ENCODE measurements around the gene ACSL3. TPM values are rescaled to one million over a fixed set of nuclear protein-coding genes. Genes with fewer than 3 reads are reported as not detected.
"Not testable (repeated sequence)": the region's sequence is repeated elsewhere in the genome, so short reads cannot be mapped to it uniquely, and the experiment has no call there.

The ACSL3 gene
- total RNA-seq, 1 donor from 2014 or later: 86.4 TPM

DNA sequence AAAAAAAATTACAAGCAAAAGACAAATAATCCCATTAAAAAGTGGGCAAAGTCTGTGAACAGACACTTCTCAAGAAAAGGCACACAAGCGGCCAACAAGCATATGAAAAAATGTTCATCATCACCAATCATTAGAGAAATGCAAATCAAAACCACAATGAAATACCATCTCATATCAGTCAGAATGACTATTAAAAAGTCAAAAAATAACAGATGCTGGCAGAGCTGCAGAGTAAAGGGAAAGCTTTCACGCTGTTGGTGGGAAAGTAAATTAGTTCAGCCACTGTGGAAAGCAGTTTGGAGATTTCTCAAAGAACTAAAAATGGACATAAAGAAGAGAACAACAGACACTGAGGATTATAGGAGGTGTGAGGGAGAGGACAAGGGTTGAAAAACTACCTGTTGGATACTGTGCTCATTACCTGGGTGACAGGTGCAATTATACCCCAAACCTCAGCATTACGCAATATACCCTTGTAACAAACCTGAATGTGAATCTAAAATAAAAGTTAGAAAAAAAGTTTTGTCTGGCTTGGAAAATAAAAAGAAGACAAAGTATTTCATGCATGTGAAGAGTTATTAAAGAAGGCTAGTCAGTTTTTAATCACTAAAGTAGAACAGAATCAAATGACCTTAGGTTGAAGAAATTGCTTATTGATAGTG lies 8.7 kb upstream of the ACSL3 start:
- no peak for DNase-seq (ENCODE audit: extremely low read depth, low read depth, low spot score)

DNA sequence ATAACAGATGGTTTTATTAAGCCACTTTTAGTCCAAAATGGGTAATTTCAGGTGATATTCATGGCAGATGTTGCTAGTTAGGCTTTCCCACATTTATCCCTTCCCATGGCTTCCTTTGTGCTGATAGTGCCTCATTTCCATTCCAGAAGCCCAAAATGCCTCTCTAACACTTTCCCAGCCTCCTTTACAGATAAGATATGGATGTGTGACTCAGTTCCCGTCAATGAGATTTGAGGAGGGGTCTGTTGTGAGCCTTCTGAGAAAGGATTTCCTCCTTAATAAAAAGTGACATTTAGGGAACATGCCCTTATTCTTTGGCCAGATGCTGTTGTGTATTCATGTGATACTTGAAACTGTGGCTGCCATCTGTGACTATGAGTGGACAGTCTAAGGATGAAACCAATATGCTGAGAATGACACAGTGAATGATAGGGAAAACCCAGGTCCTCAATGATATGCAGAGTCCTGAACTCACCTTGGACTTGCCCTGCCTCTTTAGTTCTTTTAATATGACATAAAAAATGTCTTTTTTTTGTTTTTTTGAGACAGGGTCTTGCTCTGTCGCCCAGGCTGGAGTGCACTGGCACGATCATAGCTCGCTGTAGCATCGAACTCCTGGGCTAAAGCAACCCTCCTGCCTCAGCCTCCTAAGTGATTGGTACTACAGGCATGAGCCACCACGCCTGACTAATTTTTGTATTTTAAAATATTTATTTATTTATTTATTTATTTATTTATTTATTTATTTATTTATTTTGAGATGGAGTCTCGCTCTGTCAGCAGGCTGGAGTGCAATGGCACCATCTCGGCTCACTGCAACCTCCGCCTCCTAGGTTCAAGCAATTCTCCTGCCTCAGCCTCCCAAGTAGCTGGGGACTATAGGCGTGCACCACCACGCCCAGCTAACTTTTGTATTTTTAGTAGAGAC lies 5.8 kb upstream of the ACSL3 start:
- DNase-seq (ENCODE audit: extremely low read depth, low read depth, low spot score): no peak

DNA sequence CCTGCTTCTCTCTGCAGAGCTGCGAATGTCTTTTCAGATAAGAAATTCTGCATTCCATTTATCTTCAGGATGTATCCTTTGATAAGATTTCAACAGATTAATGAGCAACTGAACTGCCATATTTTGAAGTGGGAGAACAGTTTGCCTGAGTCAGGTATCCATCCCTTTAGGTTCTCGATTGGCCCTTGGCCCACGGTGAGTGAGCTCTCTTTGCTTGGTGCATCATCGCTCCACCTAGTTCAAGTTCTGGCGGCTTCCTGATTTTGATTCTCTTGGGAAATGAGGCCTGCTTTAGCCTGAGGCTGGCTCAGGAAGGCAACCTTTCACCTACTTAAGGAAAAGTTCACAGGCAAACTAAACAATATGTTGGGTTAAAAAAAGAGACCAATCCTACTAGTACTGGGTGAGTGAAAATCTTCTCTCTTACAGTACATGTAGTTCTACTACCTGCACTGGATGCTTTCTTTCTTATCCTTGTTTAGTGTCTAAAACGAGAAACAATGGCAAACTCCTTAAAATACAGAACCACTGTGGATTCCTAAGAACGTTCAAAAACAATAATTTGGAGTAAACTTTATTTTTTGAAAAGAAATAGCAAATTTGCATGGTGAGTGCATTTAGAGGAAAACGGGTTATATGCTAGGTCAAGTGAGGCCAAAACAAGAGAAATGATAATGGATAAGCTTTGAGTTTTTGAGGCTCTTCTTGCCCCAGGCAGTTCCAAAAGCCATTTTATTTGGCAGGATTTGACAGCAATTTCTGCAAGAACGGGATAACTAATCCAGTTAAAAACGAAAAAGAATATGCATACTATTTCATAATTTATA lies 837 bp upstream of the ACSL3 start:
- DNase-seq (ENCODE audit: extremely low read depth, low read depth, low spot score): no peak

DNA sequence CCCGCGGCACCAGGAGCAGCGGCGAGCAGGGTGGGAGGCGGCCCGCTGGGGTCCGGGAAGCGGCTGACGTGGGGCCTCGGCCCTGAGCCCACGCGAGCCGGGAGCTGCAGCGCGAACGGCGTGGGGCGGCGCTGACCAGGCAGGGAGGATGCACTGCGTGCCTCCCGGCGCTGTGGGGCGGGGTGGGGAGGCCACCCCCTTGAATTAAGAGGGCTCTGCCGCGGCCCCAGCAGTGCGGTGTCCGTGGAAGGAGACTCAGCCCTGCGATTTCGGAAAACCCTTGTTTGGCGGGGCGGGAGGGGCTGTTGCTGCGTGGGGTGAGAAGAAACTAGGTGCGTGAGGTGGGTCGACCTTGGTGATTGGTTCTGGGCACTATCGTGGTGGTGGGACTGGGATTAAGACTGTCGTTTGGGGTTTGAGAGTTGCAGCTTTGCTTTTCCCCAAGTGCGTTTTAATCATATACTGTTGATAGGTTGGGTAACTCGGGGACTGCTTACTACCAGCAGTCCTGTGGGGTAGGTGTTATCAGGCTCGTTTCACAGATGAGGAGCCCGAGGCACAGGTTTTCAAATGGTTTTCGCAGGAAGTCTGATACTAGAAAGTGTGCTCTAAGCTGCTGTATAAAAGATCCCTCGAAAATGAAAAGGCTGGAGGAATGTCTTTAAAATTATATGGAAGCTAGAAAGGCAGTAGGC lies 722 bp downstream of the ACSL3 start:
- no peak for DNase-seq (ENCODE audit: extremely low read depth, low read depth, low spot score)

DNA sequence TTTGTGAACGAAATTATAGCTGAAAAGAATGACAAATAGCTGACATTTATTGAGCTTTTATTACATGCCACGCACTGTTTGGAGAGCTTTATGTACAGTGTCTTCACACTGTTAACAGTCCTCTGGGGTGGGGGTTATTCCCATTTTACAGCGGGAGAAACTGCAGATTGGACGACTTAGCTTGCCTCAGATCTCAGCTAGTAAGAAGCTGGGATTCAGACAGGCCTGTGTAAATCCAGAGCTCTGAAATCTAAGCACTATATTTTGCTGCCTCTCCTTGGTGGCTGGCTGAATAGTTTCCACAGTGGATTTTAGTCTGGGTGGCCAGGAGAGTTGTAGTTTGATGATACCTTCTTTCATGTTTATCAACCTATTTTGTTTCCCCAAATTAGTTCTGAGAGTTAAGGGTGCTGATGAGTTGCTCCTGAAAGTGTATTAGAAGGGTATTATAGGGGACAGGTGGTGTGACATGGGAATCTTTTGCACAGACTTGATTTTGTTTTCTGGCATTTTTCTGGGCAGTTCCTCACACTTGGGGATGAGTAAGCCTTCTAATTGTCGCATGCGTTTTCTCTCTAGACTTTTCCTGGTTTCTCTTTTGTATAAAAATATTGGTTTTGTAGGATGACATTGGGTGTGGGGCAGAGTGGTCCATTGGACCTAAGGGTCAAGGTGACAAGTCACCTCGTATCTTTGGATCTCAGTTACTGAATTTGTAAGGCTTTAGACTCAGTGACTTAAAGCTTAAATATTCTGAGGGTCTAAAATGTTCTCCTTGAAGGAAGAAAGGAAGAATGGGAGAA lies 1.5 kb downstream of the ACSL3 start:
- DNase-seq (ENCODE audit: extremely low read depth, low read depth, low spot score): no peak

DNA sequence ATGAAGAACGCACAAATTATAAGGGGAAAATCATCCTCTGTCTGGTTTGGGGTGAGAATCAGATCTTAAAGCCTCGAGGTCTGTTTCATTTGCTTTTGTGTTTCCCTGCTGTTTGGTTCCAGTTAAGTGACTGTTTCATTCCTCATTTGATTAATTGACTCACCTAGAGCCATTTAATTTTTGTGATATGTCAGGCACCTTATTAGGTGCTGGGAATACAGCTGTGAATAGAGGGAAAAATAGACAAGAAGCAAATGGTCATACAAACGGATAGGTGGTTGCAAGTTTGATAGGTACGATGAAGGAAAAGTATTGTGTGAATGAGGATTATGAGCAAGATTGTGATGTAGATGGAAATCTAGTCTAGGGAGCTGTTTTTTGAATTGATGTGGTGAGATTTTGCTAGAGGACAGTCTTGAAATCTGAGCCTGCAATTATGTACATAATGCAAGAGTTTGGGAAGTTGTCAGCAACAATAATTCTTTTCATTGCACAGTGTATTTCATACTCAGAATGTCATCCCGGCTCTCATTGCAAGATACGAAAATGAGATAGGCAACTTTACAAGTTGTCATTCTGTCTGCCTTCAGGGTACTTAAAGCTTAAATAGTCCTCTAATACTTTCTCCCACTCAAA lies 2.2 kb downstream of the ACSL3 start:
- no peak for DNase-seq (ENCODE audit: extremely low read depth, low read depth, low spot score)

DNA sequence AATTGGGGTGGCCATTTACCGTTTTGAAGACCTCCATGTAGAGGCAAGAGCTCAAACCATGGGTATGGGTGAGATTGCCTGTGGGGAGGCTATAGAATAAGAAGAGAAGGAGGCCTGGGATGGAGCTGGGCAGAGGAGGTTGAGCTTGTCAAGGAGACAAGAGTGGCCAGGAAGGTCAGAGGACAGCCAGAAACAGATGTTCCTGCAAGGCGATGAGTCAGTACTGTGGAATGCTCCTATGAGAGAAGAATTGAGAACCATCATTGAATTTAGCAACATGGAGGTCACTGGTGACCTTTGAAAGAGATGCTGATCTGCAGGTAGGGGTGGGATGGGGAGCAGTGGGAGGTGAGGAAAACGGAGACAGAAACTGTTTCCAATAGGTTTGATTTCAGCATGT lies 3.5 kb downstream of the ACSL3 start:
- DNase-seq (ENCODE audit: extremely low read depth, low read depth, low spot score): no peak

DNA sequence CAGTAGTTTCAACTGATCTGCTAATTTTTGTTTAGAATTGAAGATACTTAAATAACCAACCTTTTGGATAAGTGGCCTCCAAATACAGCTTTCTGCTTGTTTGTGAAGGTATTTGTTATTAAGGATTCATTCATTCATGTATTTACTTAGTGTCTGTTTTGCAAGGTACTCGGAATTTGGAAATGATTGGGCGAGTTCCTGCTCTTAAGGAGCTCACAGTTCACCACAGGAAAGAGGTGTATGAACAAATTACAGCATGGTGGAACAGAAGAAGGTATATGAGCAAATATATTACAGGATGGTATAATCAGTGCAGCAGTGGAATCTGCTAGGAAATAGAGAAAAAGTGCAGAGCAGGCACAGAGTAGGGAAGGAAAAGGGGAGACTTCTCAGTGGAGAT lies 4.5 kb downstream of the ACSL3 start:
- no peak for DNase-seq (ENCODE audit: extremely low read depth, low read depth, low spot score)

DNA sequence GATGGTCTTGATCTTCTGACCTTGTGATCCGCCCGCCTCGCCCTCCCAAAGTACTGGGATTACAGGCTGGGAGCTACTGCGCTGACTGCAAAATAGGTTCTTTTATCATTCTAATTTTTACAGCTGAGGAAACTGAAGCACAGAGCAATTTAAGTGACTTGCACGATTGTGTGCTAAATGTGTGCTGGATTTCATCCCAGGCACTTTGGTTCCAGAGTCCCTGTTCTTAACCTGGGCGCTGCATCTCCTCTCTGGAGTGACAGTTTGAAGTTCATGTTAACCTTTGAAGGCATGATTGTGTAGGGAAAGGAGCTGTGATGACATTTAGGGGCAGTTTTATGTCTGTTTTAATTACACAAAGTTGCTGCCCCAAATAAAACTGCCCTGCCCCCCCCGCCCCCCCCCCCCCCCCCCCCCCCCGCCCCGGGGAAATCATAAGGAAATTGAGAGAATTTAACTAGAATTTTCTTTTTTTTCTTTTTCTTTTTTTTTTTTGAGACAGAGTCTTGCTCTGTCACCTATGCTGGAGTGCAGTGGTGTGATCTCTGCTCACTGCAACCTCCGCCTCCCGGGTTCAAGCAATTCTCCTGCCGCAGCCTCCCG lies 5.6 kb downstream of the ACSL3 start:
- no peak for DNase-seq (ENCODE audit: extremely low read depth, low read depth, low spot score)

DNA sequence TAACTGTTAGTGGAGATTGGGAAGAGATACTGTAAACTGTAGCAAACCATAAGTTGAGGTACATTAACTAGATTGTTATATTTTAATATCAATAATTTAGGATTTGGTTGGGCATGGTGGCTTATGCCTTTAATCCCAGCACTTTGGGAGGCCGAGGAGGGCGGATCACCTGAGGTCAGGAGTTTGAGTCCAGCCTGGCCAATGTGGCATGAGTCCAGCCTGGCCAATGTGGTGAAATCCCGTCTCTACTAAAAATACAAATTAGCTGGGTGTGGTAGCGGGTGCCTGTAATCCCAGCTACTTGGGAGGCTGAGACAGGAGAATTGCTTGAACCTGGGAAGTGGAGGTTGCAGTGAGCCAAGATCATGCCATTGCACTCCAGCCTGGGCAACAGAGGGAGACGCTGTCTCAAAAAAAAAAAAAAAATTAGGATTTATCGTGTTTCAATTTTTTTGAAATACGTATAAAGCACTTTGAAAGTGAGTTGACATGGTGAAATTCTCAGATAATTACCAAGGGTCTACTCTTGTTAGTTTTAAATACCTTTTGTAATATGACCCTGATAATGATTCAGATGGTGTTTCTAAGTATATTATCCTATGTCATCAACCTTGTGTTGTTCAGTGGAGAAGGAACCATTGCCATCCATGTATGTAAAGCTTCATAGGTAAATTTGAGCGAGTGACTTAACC lies 7.9 kb downstream of the ACSL3 start:
- DNase-seq (ENCODE audit: extremely low read depth, low read depth, low spot score): not testable (repeated sequence)

DNA sequence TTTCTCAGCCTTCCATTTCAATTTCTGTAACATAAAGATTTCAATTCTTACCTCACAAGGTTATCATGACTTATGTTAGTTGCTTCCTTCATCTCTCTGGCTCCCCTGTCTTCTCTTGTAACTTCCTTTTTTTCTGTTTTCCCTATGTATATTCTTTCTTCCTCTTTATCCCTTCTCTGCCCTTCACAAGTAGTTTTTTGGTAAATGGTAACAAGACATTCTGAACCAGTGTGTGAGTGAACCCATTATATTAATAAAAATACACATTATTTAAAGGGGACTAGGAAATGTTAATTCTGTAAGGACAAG lies 8.4 kb downstream of the ACSL3 start:
- no peak for DNase-seq (ENCODE audit: extremely low read depth, low read depth, low spot score)

DNA sequence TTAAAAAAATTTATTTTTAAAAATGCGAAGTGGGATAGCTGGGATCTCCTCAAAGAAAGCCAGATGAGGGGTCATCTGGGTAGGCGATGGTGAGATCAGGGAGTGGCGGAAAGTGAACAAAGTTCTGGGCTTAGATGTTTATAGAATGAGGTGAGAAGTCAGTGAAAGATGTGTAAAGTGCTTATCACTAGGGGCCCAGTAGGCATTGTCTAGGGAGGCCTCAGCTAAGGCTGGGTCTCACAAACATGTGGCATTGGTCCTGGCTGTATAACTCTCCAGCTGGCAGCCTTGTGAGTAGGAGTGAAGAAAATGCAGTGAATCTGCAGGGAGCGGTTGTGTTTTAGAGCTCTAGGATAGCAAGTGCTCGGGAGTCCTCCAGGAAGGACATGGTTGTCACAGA lies 10.5 kb downstream of the ACSL3 start:
- no peak for DNase-seq (ENCODE audit: extremely low read depth, low read depth, low spot score)

DNA sequence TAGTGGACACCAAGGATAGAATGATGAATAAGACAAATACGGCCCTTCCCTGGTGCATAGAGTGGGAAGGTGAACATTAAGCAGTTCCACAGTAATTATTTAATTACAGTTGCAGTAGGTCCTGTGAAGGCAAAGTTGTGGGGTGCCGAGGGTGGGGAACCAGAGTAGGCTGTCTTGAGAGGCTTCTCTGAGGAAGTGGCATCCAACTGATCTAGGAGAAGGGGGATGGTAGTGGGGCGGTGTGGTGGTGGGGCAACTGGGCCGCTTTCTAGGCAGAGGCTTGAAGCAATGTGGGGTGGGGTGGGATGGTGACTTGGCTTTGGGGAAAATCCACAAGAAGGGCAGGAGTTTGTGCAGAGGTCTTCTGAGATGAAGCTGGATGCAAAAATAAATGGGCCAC lies 11.7 kb downstream of the ACSL3 start:
- DNase-seq (ENCODE audit: extremely low read depth, low read depth, low spot score): no peak

DNA sequence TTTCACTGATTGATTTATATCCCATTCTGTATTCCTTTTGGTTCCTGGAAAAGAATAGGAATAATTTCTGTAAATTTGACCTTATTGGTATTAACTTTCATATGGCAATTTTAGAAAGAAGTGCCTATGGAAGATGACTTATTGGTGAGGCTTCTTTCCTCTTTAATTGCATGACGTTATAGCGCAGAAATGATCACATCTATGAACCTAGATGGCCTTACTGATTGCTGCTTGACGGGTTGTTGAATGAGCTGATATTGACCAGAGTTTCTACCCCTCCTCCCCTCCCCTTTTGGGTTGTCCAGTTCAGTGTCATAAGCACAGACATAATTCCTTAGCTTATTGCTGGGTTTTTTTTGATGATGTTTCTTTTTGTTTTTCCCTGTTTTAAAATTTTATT lies 14.6 kb downstream of the ACSL3 start:
- no peak for DNase-seq (ENCODE audit: extremely low read depth, low read depth, low spot score)

DNA sequence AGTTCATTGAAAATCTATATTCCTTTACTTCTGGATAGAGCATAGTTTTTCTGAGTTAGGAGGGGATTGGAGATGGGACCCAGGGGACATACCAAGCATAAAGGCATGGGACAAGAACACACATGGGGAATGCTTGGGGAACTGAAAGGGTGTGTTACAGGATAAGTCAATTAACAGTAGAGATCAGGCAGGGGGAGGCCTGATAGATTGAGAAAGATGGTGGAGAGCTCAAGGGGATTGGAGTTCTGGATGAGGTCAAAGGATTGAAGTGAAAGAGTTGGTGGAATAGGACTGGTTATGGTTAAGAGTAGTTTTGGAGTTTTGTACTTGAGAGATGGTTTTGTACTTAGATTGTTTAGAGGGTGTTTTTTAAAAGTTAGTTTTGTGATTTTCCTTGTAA lies 16.1 kb downstream of the ACSL3 start:
- no peak for DNase-seq (ENCODE audit: extremely low read depth, low read depth, low spot score)

DNA sequence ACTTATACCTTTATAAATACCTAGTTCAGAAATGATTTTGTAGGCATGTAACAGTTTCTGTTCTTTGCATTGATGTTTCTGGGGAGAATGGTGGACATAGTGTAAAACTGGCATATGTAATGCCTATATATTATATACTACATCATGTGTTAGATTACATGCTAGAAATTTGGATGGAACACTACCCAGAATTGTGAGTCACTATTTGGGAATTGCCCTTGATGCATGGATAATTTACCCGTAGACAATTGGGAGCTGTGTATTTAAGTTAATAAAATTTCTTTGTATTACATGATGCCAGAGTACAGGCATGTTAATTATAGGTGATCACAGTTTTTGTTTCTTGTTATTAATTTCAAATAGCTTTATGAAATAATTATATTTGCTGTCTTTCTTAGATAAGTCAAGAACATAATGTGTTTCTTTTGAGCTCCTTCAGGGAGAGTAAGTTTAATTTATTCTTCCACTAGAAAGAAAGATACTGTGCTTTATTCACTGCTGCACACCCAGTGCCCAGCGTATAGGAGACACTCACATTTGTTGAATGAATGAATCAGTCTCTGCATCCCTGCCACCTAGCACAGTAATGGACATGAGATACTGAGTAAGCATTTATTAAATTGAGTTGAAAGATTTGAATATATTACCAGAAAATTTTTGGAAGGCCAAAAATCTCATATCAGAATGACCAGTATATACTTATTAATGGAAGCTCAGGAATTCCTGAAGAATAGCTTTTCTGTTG lies 16.9 kb downstream of the ACSL3 start:
- no peak for DNase-seq (ENCODE audit: extremely low read depth, low read depth, low spot score)

DNA sequence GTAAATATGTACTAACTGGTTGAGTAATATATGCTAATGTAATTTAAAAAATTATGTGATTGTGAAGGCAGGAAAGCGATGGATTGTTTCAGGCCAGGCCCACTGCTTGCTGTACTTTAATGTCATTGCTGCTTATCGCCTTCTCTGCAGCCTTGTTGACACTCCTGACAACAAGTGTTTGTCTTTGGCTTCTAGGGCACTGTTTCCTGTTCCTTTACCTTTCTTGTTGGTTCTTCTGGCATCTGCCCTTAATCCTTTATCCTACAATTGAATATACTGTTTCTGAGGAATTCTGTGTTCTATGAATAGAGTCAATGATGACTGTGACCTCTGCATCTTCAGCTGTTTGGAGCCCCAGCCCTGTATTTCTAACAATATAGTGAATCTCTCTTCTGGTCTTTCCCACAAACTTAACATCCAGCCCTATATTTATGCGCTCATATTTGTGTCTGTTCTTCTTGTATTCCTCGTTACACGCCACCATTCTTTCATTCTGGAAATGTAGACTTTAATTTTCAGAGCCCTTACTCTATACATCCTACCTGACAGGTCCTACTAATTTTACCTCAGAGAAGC lies 17.6 kb downstream of the ACSL3 start:
- no peak for DNase-seq (ENCODE audit: extremely low read depth, low read depth, low spot score)
